Right lobe of liver (tissue), 6 donors: ENCODE results near the gene TEX44. TPM values are rescaled to one million over a fixed set of nuclear protein-coding genes. Genes with fewer than 3 reads are reported as not detected.

Experiments used
- ATAC-seq, 4 donors: fragments of 200-7000 bp; cut with Tn5 transposase; one replicate each; pipeline ENCODE4 v1.9.1; 2020; ENCODE audit warnings: mild to moderate bottlenecking in 4 of 4, moderate library complexity in 4 of 4
- DNase-seq, 3 donors: peaks; one replicate each; pipeline ENCODE4 v3.0.0-alpha.2; 2020
- H3K27ac ChIP-seq, 3 donors: fragments of 200-600 bp; one replicate each; pipeline ENCODE4 v1.8.0; 2022
- H3K27me3 ChIP-seq, 2 donors: fragments of 200-600 bp; one replicate each; pipeline ENCODE4 v1.8.0; 2022
- H3K36me3 ChIP-seq, 4 donors: fragments of 200-600 bp; sonication (generic) in 1 of 4; one replicate each; pipeline versions ENCODE4 v1.5.1 to v1.8.0; 2017 to 2022; ENCODE audit warnings: control low read depth in 1 of 4
- H3K4me1 ChIP-seq, 4 donors: fragments of 200-600 bp; sonication (generic) in 1 of 4; one replicate each; pipeline versions ENCODE4 v1.5.1 to v1.8.0; 2017 to 2022; ENCODE audit warnings: control low read depth in 1 of 4
- H3K4me3 ChIP-seq, 3 donors: fragments of 200-600 bp; one replicate each; pipeline ENCODE4 v1.8.0; 2022
- H3K9me3 ChIP-seq, 4 donors: fragments of 200-600 bp; sonication (generic) in 1 of 4; one replicate each; pipeline versions ENCODE4 v1.5.1 to v1.8.0; 2017 to 2022; ENCODE audit warnings: control low read depth in 1 of 4
- POLR2A ChIP-seq: fragments of 450-650 bp; IDR thresholded peaks from one replicate; pipeline ENCODE4 v1.6.1; 2017; ENCODE audit warnings: antibody characterized with exemption, mild to moderate bottlenecking
- WGBS: methylation state at CpG from one replicate; pipeline ENCODE4 v1.1.6; 2018; ENCODE audit warnings: low coverage, low lambda C conversion rate; ENCODE audit not compliant: insufficient coverage; ENCODE audit errors: missing lambda C conversion rate; 5-methylcytosine and 5-hydroxymethylcytosine counted together
- intact Hi-C, 2 donors: fragments of 100-400 bp; cut with DNase I; formaldehyde crosslinking; loops; one replicate each; pipeline versions ENCODE4 v1.11.2 to v1.14.1; 2022
- total RNA-seq, 6 experiments: library from RNA; depleted of rRNA in 2 of 6; stranded (reverse); fragments of >200 nt in 2 of 6; fragmentation: NEBNext Ultra II Directional in 3 of 6; extraction: Animal tissue kit (Norgen Biotek cat#: 25700) in 3 of 6; gene quantifications; one replicate each; pipeline versions ENCODE4 v1.1.0 to v1.2.4, GENCODE V29; 2016 to 2023
- TF ChIP-seq, protein P1 (sequence below), 4 donors: fragments of 200-600 bp in 3 of 4; fragments of 450-650 bp in 1 of 4; IDR thresholded peaks; one replicate each; pipeline versions ENCODE4 v1.5.1 to v1.8.0; 2016 to 2022; ENCODE audit warnings: antibody characterized with exemption in 4 of 4, mild to moderate bottlenecking in 2 of 4
- donor health status: DM: no; HTN: yes; CAD: no.
- donor health status: DM: no; HTN: no; CAD: no.
- donor health status: DM: no; HTN: no; CAD: no.
- donor health status: DM: no; HTN: yes; CAD: no.
- donor health status: DM: no; HTN: yes; CAD: no.

Gene TEX44
- total RNA-seq, 6 experiments from 2014 or later: not detected

DNA sequence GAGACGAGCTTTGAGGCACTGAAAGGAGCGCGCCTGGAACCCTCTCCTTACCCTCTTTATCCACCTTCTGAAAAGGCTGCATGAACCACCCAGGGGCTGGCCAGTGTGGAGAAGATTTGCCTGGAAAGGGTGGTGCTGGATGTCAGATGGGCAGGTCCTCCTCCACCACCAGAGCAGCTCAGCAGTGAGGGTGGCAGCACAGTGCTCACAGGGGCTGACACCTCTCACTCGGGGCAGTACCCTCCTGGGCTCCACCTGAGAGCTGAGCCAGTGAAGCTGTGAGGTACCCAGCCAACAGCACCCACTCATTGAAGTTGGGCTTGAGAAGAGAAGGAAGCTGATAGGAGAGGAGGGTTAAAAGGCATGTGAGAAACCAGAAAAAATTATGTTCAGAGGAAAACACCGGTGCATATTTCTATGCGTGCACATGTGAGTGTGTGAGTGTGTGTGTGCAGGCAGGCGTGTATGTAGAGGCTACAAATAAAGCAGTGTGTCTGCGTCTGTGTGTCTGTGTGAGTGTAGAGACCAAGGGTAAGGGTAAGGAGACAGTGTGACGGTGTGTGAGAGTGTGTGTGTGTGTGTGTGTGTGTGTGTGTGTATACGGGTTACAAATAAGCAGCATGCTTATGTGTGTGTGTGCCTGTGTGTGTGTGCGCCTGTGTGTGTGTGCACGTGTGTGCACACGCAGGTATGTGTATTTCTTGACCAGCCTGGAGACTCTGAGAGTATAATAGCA is 40.7 kb downstream of the TEX44 start:
- Histone ChIP-seq H3K27ac (no peak overlapping the region), H3K9me3 (no peaks in the 10 kb centered on the region), H3K4me1 (no peaks in the 10 kb centered on the region), H3K27me3 (no peaks in the 10 kb centered on the region), H3K36me3 (no peaks in the 10 kb centered on the region), H3K4me3 (no peak overlapping the region)
- DNase-seq (no peak), ATAC-seq (peak in 3 of 4 donors; percentile 31 to 44 (median 38))
- no peak for TF ChIP-seq POLR2A
- TF ChIP-seq, protein P1, sequence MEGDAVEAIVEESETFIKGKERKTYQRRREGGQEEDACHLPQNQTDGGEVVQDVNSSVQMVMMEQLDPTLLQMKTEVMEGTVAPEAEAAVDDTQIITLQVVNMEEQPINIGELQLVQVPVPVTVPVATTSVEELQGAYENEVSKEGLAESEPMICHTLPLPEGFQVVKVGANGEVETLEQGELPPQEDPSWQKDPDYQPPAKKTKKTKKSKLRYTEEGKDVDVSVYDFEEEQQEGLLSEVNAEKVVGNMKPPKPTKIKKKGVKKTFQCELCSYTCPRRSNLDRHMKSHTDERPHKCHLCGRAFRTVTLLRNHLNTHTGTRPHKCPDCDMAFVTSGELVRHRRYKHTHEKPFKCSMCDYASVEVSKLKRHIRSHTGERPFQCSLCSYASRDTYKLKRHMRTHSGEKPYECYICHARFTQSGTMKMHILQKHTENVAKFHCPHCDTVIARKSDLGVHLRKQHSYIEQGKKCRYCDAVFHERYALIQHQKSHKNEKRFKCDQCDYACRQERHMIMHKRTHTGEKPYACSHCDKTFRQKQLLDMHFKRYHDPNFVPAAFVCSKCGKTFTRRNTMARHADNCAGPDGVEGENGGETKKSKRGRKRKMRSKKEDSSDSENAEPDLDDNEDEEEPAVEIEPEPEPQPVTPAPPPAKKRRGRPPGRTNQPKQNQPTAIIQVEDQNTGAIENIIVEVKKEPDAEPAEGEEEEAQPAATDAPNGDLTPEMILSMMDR (IDR thresholded peaks at IDR 0.05): no peak
- intact Hi-C loops: no loop called here
- WGBS: 83% methylated on average over 13 of the region's 13 CpGs

DNA sequence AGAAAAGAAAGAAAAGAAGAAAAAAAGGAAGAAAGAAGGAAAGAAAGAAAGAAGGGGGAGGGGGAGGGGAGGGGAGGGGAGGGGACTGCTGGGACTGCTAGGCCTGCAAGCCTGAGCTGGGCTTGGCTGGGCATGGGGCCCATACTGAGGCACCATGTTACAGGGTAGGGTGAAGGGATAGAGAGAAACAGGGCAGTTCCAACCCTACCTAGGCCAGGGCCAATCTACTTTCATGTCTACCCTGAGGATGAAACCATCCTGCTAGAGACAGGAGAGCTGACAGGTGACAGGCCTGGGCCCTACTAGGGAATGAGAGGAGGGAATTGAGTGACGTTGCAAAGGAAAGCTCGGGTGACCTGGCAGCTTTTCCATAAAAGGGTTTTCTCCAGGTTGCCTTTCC is 41.7 kb downstream of the TEX44 start:
- no peak for DNase-seq
- TF ChIP-seq, protein P1 (IDR thresholded peaks at IDR 0.05): no peak
- TF ChIP-seq POLR2A: no peak
- Histone ChIP-seq H3K36me3 (no peaks in the 10 kb centered on the region), H3K9me3 (no peaks in the 10 kb centered on the region), H3K27me3 (no peaks in the 10 kb centered on the region), H3K4me3 (no peak overlapping the region), H3K27ac (no peak overlapping the region), H3K4me1 (no peaks in the 10 kb centered on the region)
- intact Hi-C loops: no loop called here
- 60% methylated on average over 1 of the region's 2 CpGs for WGBS
- ATAC-seq: no peak

DNA sequence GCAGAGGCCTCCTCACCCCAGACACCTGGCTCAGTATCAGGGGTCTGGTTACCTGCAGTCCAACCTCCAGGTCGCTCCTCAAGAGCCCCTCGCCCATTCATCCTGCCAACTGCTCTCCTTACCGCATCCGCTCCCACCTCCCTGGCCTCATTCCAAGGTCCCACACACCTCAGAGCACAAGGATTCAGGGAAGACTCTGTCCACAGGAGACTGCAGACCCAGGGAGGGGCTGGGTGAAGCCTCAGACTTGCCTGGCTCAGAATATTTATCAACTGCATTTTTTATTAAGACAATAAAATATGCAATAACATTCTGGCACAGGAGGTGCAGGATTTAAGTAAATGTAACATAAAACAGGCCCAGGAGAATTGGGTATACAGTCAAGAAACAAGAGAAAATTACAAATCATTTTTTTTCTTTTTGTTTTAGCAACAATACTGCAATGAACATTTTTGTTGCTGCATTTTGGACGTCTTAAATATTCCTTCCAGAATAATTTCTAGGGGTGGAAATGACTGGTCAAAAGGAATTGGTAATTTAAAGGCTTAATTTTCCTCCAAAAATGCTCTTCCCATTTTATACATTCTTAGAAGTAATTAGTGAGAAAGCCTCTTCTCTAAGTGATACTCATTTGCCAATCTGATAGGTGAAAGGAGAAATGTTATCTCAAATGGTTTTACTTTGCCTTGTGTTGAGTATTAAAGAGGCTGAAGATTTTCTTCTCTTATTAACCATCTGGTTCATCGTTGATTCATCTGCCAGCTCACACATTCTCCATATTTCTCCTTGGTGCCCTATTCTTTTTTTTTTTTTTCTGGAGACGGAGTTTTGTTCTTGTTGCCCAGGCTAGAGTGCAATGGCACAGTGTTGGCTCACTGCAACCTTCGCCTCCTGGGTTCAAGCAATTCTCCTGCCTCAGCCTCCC is 42.5 kb downstream of the TEX44 start:
- ATAC-seq: no peak
- H3K27ac ChIP-seq: no peak overlapping the region
- H3K9me3 ChIP-seq: no peaks in the 10 kb centered on the region
- H3K36me3 ChIP-seq: no peaks in the 10 kb centered on the region
- no peak for DNase-seq
- H3K27me3 ChIP-seq: no peaks in the 10 kb centered on the region
- TF ChIP-seq POLR2A: no peak
- TF ChIP-seq, protein P1 (IDR thresholded peaks at IDR 0.05): no peak
- intact Hi-C loops: no loop called here
- H3K4me1 ChIP-seq: no peaks in the 10 kb centered on the region
- 84% methylated on average over 6 of the region's 8 CpGs for WGBS
- H3K4me3 ChIP-seq: no peak overlapping the region

DNA sequence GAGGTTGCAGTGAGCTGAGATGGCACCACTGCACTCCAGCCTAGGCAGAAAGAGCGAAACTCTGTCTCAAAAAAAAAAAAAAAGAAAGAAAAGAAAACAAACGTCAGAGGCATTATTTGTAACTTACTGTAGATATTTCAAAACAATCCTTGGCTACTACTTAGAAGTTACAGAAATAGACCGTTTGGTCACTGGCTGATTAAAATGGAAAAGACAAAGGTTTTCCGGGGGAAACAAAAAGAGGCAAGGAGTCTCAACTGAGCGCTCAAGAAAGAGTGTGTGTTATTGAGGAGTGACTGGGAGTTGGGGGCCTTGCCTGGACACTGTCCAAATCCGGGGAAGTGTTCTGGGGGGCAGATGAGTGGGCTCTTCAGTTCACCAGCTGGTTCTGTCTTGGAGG is 47.6 kb downstream of the TEX44 start:
- WGBS: 51% methylated on average over 5 of the region's 6 CpGs

More for the DNA sequence above, 47.6 kb downstream of the TEX44 start:
- ATAC-seq: no peak
- Histone ChIP-seq H3K4me1 (no peaks in the 10 kb centered on the region), H3K27me3 (no peaks in the 10 kb centered on the region), H3K9me3 (no peaks in the 10 kb centered on the region), H3K27ac (peak overlapping the region in 1 of 3 donors; percentile 18), H3K36me3 (no peaks in the 10 kb centered on the region), H3K4me3 (no peak overlapping the region)
- no peak for TF ChIP-seq POLR2A
- TF ChIP-seq, protein P1 (IDR thresholded peaks at IDR 0.05): no peak
- intact Hi-C loops: no loop called here
- no peak for DNase-seq
